ENCODE data around the gene SNED1. TPM values are rescaled to one million over a fixed set of nuclear protein-coding genes. Genes with fewer than 3 reads are reported as not detected.

Gene SNED1
- total RNA-seq, 1 experiment from 2014 or later: 65.5 TPM

DNA sequence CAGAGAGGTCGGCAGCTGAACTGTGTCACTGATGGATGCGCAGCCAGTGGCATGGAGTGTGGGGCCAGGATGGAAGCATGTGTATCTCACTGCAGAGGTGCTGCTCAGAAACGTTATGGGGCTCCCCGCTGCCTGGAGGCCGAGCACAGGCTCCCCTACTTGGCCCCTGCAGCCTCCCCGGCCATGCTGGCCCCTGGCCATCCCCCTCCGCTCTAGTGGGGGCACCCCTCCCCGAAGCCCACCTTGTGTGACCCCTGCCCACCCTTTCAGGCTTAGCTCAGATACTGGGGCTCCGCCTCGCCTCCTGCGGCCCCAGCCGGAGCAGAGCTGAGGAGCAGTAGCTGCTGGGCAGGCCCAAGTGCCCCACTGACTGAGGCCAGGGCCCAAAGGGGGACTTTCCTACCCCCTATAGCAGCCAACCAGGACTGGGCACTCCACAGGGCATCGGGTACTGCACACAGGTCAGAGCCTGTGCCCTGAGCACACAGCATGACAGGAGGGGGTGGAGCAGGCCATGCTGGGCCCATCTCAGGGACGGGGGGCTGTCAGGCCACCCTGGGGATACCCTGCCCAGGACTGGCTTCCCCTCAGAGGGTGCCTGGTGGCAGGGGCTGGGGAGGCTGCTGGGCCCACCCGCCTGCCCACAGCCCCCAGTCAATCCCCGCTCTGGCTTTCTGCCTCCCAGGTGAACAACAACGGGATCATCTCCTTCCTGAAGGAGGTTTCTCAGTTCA lies 31.3 kb downstream of the SNED1 start:
- no peak for DNase-seq (ENCODE audit: low read depth)

DNA sequence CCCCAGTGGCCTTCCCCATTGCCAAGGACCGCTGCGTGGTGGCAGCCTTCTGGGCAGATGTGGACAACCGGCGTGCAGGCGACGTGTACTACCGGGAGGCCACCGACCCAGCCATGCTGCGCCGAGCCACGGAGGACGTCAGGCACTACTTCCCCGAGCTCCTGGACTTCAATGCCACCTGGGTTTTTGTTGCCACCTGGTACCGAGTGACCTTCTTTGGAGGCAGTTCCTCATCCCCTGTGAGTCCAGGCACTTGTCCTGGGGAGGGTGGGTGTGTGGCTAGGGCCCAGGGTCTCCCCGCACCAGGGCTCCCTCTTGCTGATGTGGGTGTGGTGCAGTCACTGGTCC lies 31.9 kb downstream of the SNED1 start:
- no peak for DNase-seq (ENCODE audit: low read depth)

DNA sequence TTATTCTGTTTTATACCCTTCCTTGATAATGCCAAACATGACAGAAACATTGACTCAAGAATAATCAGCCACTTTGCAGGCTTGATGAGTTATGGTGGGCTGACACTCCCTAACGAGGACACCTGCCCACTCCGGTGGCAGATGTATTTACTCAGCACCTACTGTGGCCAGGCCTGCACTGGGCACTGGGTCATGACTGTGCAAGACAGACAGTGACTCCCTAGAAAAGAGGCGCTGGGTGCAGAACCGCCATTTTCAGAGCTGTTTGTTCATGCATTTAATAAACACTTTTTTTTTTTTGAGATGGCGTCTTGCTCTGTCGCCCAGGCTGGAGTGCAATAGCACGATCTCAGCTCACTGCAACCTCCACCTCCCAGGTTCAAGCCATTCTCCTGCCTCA lies 32.5 kb downstream of the SNED1 start:
- no peak for DNase-seq (ENCODE audit: low read depth)

DNA sequence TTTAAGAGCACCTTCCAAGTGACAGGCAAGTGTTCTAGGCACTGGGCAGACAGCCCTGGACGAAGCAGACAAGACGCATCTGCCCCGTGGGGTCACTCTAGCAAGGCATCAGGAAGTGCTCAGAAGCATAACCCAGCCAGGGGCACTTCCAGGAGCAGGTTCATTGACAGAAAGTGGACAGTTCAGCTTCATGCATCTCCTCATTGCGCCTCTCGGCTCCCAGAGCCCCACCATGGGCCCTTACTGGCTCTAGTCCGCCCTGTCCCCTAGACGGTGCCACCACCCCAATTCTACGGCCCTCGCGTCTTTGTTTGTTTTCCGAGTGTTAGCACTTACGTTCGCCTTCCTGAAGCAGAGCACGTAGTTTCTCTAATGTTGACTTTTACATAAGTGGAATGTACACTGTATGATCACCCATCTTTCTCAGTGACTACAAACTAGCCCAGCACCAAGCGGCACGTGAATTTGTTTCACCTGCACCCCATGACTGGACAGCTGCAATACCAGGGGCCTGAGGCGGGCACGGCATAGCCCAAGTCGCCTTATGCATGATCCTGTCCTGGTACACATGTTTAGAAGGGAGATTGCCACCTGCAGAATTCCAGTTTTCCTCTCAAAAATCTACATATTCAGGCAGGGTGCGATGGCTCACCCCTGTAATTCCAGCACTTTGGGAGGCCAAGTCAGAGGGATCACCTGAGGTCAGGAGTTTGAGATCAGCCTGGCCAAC lies 33.2 kb downstream of the SNED1 start:
- no peak for DNase-seq (ENCODE audit: low read depth)

DNA sequence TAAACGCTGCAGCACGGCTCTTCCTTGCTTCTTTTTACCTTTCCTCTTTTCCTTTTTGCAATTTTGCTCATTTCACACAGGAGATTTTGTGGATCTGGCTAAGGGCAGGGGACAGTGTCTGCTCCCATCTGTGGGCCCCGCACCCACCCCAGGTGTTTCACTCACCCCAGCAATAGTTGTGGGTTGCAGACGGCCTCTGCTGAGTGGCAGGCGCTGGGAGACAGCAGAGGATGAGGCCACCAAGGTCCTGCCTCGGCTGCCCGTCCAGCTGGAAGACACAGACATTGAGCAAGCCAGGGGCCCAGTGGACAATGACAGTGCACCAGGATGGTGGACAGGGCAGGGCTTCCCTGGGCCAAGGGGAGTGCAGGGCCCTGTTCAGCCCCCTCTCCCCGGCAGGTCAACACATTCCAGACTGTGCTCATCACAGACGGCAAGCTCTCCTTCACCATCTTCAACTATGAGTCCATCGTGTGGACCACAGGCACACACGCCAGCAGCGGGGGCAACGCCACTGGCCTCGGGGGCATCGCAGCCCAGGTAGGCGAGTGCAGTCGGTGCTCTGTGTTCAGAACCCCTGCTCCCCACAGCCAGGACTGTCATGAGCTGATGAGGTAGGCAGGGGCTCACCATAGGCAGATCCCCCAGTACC lies 35.0 kb downstream of the SNED1 start:
- no peak for DNase-seq (ENCODE audit: low read depth)

DNA sequence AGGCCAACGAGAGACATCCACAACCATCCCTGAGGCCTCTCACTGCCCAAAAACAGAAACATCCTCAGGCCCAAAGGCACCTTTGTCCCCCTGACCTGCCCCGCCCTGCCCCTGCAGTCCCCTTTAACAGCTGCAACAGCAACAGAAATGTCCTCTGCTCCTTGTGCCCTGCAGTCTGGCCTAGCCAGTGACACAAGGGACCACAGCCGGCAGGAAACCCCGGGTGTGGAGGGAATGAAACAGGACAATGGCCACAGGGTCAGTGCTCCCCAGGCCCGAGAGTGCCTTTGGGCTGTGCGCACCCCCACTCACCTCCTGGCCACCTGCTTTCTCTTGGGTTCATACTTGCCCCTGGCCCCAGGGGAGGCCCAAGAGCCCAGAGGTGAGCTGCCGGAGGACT lies 35.6 kb downstream of the SNED1 start:
- no peak for DNase-seq (ENCODE audit: low read depth)

DNA sequence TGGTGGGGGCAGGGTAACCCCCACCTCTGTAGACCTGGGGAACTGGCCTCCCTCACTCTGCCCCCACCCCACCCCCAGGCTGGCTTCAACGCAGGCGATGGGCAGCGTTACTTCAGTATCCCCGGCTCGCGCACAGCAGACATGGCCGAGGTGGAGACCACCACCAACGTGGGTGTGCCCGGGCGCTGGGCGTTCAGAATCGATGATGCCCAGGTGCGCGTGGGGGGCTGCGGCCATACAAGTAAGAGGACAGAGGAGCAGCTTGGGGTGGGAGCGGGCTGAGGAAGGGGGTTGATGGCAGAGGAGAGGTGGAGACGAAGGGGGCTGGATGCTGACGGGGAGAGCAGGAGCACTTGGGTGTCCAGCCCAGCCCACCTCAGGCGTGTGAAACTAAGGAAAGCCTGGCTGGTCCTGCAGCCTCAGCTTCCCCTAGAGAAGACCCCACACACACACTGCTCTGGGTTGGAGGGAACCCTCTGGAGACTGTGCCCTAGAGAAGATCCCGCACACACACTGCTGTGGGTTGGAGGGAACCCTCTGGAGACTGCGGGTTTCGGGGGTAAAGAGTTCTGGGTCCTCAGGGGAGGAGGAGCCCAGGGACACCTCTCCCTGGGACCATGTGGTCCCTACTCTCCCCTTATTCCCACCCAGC lies 36.2 kb downstream of the SNED1 start:
- no peak for DNase-seq (ENCODE audit: low read depth)

DNA sequence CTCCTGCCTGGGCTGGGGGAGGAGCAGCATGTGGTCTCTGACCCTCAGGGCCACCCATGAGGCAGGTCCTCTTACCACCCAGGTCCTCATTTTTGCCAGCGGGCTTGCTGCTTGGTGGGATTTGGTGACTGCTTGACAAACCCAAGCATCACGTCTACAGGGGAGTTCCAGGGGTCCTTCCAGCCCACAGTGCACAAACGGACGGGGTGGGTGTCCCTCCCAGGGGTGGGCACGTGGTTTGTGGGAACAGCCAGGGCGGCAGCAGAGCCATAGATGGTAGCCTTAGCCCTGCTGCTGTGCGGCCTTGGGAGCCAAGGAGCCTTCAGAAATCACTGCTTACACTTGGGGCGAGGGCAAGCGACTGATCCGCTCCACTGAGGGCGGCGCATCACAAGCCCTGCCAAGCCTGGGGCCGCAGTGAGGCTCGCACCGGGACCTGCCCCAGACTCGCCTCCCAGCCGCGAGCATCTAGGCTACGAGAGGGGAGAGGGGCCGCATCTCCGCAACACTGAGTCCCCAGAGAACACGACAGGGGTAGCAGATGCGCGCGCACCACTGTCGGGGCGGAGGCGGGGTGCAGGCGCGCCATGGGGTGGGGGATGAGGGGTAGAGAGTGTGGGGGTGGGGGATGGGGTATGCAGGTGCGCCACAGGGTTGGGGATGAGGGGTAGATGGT lies 36.9 kb downstream of the SNED1 start:
- no peak for DNase-seq (ENCODE audit: low read depth)

DNA sequence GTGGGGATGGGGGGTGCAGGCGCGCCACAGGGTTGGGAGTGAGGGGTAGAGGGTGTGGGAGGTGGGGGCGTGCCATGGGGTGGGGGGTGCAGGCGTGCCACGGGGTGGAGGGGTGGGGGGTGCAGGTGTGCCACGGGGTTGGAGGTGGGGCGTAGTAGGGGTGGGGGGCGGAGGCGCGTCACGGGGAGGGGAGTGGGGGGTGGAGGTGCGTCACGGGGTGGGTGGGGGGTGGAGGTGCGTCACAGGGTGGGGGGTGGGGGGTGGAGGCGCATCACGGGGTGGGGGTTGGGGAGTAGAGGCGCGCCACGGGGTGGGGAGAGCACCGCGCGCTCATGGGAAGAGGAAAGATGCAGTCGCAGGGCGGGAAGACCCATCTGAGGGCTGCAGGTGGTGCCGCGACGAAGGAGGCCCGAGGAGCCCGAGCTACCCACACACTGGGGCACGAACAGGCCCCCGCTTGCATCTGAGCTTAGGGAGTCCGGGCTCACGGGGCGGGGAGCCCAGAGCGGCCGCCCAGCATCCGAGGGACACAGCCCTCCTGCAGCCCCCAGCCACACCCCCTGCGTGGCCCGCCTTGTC lies 37.5 kb downstream of the SNED1 start:
- no peak for DNase-seq (ENCODE audit: low read depth)

DNA sequence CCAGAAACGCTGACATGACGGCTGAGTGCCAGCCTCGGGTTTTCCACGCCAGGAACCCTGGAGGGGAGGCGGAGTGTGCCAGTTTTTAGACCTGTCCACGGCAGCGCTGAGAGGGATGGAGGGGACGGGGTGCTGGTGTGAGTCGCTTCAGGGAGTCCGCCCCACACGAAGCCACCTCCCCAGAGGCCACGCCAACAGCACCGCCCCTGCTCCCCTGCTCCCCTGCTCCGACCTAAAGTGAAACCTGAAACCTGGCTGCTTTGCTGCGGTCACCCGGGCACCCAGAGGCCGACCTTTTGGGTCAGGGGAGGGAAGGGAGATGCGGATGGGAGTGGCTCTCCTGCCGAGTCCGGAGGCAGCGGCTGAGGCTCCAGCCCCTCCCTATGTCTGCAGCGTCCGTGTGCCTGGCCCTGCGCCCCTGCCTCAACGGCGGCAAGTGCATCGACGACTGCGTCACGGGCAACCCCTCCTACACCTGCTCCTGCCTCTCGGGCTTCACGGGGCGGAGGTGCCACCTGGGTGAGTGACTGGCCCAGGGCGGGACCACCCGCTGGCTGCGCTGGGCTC lies 38.1 kb downstream of the SNED1 start:
- DNase-seq (ENCODE audit: low read depth): no peak

DNA sequence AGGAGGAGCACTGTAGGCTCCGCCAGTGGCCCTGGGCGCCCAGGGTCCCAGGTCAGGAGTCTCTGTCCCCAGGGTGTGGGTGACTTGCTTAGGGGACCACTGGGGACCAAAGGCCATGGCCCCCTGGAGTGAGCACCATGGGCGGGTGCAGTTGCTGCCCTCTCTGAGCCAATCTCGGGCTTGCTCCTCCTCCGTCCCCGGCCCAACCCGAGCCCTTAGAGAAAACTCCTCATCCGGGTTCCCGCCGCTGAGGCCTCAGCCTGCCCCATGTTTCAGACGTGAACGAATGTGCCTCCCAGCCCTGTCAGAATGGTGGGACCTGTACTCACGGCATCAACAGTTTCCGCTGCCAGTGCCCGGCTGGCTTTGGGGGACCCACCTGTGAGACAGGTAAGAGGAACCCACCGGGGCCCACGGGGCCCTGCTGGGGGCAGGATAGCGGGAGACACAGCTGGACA lies 38.6 kb downstream of the SNED1 start:
- no peak for DNase-seq (ENCODE audit: low read depth)

DNA sequence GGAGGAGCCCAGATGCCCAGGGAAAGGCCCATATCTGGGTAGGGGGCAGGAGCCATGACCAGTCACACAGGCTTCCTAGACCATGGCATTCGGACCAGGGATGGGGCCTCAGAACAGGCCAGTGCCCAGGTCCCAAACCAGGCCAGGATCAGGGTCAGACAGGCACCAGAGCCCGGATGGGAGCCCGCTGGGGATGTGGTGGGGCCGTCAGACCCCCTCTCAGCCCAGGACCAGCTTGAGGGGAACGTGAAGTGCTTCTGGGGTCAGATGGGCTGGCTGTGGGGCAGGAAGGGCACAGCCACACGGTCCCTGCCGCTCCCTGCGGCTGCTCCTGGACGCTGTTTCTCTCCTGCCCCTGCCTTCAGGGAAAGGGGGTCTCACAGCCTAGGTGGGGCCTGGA lies 39.1 kb downstream of the SNED1 start:
- no peak for DNase-seq (ENCODE audit: low read depth)

DNA sequence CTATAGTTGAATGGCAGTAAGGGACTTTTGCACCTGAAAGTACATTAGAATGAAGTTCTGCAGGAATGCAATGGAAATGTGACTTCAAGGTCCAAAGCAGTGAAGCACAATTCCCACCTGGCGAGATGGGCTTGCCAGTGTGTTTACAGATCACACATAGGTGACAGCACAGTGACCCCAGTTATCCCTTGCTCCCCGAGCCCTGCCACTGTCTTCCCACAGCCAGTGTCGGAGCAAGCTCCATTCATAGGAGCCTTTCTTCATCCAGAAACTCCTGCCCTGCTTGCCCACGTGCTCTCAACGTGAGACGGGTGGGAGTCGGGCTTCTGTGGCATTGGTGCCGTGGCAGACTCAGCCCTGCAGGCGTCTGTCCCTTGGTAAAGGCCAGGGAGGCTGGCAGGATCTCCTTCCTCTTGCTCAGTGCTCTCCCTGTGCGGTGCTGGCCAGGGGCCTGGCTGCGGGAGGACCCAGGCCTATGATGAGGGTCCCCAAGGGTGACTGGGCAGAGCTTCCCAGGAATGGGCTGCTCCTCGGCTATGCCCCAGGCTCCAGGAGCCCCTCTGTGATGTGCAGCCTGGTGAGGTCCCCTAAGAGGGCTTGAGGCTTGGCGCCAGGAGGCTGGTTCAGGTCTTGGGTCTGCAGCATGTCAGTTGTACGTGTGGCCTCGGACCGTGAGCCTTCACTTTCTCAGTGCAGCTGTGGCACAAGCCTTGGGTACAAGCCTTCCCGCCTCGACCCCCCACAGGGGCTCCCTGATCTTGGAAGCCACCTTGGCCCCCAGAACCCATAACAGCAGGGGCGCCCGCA lies 40.2 kb downstream of the SNED1 start:
- no peak for DNase-seq (ENCODE audit: low read depth)

DNA sequence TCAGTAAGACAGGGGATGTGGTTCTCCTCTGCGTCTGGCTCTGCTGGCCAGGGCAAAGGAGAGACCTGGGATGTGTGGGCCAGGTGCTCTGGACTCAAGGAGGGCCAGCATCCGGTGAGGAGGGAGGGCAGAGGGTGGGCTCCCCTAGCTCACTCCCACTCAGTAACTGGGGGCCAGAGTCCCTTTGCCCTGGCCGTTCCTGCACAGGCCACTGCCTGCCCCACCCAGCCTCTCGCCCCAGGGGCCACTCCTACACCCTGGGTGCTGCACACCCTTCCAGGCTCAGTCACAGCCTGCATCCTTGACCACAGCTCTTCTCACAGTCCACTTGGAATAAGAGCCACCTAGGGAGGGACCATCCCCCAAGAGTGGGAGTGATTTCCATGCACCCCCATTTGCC lies 41.0 kb downstream of the SNED1 start:
- no peak for DNase-seq (ENCODE audit: low read depth)

DNA sequence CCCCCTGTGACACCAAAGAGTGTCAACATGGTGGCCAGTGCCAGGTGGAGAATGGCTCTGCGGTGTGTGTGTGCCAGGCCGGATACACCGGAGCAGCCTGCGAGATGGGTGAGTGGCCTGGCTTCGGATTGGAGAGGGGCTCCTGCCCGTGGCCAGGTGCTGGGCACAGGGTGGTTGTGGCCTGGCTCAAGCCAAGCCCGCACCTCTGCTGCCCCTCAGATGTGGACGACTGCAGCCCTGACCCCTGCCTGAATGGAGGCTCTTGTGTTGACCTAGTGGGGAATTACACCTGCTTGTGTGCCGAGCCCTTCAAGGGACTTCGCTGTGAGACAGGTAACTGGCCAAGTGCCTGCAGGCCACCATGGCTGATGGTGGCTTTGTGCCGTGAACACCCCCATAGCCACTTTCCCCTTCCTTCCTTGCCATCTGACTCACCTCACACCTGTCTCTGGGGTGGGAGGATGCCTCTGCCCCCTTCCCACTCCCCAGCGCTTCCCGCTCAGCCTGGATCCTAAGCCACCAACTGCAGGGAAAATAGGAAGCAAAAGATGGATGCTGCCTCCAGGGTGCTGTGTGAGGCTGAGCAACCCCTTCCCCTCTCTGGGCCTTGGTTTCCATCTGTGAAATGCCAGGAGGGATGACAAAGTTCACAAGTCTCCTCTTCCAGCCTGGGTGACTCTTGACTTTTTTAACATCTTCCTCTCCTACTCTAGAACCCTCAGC lies 41.8 kb downstream of the SNED1 start:
- no peak for DNase-seq (ENCODE audit: low read depth)

DNA sequence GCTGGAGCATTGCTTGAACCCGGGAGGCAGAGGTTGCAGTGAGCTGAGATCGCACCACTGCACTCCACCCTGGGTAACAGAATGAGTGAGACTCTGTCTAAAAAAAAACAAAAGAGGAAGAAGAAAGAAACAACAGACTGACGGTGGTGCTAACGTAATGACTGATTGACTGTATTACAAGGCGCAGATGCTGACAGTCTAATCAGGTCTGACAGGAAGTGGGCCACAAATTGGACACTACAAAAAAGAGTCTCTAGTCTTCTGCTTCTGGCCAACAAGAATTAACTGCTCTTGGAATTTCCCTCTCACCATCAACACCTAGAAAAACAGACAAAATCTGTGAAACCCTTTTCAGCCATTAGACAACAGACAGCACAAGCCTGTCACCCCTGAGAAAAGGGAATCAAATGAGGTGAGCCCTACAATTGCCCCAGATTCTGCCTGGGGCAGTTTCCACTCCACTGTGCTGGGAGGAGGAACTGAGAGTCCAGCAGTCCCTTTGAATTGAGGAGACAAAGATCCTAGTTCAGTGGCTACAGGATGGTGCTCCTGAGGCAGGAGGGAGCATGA lies 43.3 kb downstream of the SNED1 start:
- no peak for DNase-seq (ENCODE audit: low read depth)

DNA sequence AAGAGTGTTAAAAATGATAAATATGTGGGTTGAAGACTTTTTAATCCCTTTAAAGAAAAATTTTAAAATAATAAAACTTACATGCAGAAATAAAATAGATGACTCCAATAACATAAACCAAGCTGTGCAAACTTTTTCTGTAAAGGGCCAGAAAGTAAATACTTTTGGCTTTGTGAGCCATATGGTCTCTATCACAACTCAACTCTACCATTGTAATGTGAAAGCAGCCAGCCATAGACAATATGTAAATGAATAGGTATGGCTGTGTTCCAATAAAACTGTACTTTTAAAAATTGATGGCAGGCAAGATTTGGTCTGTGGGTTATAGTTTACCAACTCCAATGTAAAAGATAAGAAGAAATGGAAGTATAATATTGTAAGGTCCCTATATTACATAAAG lies 45.2 kb downstream of the SNED1 start:
- no peak for DNase-seq (ENCODE audit: low read depth)

DNA sequence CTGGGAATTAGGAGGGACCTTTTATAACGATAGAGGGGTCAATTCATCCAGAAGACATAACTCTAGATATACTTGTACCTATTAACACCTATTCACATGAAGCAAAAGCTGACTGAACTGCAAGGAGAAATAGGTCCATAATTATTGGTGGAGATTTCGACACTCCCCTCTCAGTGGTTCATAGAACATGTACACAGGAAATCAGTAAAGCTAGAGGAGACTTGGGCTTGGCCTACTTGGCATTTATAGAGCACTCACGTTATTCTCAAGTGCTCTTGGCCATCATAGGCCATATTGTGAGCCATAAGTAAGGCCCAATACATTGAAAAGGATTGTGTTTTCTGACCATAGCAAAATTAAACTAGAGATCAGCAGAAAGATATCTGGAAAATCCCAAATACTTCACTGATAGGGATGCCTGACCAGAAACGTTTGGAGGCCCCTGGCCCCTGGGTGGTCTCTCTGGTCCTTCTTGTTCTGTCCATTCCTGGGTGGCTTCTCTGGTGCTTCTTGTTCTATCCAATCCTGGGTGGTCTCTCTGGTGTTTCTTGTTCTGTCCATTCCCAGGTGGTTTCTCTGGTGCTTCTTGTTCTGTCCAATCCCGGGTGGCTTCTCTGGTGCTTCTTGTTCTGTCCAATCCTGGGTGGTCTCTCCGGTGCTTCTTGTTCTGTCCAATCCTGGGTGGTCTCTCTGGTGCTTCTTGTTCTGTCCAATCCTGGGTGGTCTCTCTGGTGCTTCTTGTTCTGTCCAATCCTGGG lies 49.0 kb downstream of the SNED1 start:
- no peak for DNase-seq (ENCODE audit: low read depth)
